ENCODE results near the gene UQCRH.

DNA sequence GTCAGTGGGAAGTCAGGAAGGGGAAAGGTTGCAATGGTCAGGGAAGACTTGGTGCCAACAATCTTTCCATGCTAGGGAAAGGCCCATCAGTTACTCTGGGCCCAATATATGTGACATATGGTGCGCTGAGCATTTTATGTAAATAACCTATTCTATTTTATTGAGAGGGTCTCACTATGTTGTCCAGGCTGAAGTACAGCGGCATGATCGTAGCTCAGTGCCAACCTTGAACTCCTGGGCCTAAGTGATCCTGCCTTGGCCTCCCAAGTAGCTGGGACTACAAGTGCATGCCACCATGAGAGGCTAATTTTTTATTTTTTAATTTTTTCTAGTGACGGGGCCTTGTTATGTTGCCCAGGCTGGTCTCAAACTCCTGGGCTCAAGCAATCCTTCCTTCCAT lies 6.8 kb downstream of the UQCRH start:
- TF ChIP-seq, protein P1, sequence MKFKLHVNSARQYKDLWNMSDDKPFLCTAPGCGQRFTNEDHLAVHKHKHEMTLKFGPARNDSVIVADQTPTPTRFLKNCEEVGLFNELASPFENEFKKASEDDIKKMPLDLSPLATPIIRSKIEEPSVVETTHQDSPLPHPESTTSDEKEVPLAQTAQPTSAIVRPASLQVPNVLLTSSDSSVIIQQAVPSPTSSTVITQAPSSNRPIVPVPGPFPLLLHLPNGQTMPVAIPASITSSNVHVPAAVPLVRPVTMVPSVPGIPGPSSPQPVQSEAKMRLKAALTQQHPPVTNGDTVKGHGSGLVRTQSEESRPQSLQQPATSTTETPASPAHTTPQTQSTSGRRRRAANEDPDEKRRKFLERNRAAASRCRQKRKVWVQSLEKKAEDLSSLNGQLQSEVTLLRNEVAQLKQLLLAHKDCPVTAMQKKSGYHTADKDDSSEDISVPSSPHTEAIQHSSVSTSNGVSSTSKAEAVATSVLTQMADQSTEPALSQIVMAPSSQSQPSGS (tag by site-specific recombination; IDR thresholded peaks at IDR 0.05; ENCODE audit: low read depth): no peak
- TF ChIP-seq, protein P2, sequence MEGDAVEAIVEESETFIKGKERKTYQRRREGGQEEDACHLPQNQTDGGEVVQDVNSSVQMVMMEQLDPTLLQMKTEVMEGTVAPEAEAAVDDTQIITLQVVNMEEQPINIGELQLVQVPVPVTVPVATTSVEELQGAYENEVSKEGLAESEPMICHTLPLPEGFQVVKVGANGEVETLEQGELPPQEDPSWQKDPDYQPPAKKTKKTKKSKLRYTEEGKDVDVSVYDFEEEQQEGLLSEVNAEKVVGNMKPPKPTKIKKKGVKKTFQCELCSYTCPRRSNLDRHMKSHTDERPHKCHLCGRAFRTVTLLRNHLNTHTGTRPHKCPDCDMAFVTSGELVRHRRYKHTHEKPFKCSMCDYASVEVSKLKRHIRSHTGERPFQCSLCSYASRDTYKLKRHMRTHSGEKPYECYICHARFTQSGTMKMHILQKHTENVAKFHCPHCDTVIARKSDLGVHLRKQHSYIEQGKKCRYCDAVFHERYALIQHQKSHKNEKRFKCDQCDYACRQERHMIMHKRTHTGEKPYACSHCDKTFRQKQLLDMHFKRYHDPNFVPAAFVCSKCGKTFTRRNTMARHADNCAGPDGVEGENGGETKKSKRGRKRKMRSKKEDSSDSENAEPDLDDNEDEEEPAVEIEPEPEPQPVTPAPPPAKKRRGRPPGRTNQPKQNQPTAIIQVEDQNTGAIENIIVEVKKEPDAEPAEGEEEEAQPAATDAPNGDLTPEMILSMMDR (tag by site-specific recombination; IDR thresholded peaks at IDR 0.05): no peak
- TF ChIP-seq, protein P3, sequence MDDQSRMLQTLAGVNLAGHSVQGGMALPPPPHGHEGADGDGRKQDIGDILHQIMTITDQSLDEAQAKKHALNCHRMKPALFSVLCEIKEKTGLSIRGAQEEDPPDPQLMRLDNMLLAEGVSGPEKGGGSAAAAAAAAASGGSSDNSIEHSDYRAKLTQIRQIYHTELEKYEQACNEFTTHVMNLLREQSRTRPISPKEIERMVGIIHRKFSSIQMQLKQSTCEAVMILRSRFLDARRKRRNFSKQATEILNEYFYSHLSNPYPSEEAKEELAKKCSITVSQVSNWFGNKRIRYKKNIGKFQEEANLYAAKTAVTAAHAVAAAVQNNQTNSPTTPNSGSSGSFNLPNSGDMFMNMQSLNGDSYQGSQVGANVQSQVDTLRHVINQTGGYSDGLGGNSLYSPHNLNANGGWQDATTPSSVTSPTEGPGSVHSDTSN (CRISPR knock-in tag; IDR thresholded peaks at IDR 0.05): no peak
- TF ChIP-seq ZNF791 (tag by site-specific recombination; IDR thresholded peaks at IDR 0.05) (no peak), ZNF548 (tag by site-specific recombination; IDR thresholded peaks at IDR 0.05) (no peak), HOXD13 (CRISPR knock-in tag; IDR thresholded peaks at IDR 0.05; ENCODE audit: borderline replicate concordance) (no peak), ZNF610 (tag by site-specific recombination; IDR thresholded peaks at IDR 0.05; ENCODE audit: borderline replicate concordance) (no peak), ZNF501 (tag by site-specific recombination; IDR thresholded peaks at IDR 0.05) (no peak), SP7 (tag by site-specific recombination; IDR thresholded peaks at IDR 0.05) (no peak), ZNF433 (tag by site-specific recombination; IDR thresholded peaks at IDR 0.05; ENCODE audit: low read depth) (no peak), ZNF785 (tag by site-specific recombination; IDR thresholded peaks at IDR 0.05) (no peak)
- TF ChIP-seq, protein P4, sequence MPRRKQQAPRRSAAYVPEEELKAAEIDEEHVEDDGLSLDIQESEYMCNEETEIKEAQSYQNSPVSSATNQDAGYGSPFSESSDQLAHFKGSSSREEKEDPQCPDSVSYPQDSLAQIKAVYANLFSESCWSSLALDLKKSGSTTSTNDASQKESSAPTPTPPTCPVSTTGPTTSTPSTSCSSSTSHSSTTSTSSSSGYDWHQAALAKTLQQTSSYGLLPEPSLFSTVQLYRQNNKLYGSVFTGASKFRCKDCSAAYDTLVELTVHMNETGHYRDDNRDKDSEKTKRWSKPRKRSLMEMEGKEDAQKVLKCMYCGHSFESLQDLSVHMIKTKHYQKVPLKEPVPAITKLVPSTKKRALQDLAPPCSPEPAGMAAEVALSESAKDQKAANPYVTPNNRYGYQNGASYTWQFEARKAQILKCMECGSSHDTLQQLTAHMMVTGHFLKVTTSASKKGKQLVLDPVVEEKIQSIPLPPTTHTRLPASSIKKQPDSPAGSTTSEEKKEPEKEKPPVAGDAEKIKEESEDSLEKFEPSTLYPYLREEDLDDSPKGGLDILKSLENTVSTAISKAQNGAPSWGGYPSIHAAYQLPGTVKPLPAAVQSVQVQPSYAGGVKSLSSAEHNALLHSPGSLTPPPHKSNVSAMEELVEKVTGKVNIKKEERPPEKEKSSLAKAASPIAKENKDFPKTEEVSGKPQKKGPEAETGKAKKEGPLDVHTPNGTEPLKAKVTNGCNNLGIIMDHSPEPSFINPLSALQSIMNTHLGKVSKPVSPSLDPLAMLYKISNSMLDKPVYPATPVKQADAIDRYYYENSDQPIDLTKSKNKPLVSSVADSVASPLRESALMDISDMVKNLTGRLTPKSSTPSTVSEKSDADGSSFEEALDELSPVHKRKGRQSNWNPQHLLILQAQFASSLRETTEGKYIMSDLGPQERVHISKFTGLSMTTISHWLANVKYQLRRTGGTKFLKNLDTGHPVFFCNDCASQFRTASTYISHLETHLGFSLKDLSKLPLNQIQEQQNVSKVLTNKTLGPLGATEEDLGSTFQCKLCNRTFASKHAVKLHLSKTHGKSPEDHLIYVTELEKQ (tag by site-specific recombination; IDR thresholded peaks at IDR 0.05; ENCODE audit: borderline replicate concordance): no peak
